K562 (cell line): ENCODE results near the gene LDAH. TPM values are rescaled to one million over a fixed set of nuclear protein-coding genes. Genes with fewer than 3 reads are reported as not detected.

ENCODE experiments used
- ATF7 ChIP-seq: fragments of 450-650 bp; IDR thresholded peaks from 2 replicates; pipeline ENCODE4 v1.7.1; 2014; ENCODE audit warnings: mild to moderate bottlenecking, moderate library complexity
- CHD1 ChIP-seq: fragments of 200-600 bp; sonication (generic); IDR thresholded peaks from one replicate; pipeline ENCODE4 v1.6.1; 2012; ENCODE audit warnings: mild to moderate bottlenecking, moderate library complexity, low read length, inconsistent platforms
- MCM2 ChIP-seq: fragments of 450-650 bp; IDR thresholded peaks from 2 replicates; pipeline ENCODE4 v1.6.1; 2017; ENCODE audit warnings: low read depth, mild to moderate bottlenecking
- RBM14 ChIP-seq: fragments of 200-400 bp; formaldehyde crosslinking; IDR thresholded peaks from 2 replicates; pipeline ENCODE4 v1.6.1; 2018; ENCODE audit warnings: low read depth, mild to moderate bottlenecking, low read length, moderate library complexity, borderline replicate concordance; ENCODE audit not compliant: insufficient read depth
- TBP ChIP-seq: optimal IDR thresholded peaks from 2 replicates; pipeline ENCODE3; 2011; ENCODE audit warnings: low read depth, low read length, improper control_type of control experiment
- polyA plus RNA-seq, 8 experiments: library from polyadenylated mRNA; depleted of rRNA in 4 of 8; stranded (reverse) in 5 of 8; unstranded in 3 of 8; fragments of >200 nt; fragmentation: Nextera tagmentation in 2 of 8; fragmentation: Illumina TruSeq in 1 of 8; extraction: Ambion mirVana in 2 of 8; extraction: Trizol in 1 of 8; gene quantifications; 2 replicates each; pipeline versions ENCODE4 v1.2.1 to v1.2.3, GENCODE V29; 2011 to 2014; ENCODE audit warnings: inconsistent platforms in 1 of 8, missing spikeins in 1 of 8
- total RNA-seq, 7 experiments: library from RNA; depleted of rRNA in 6 of 7; stranded (reverse); fragments of >200 nt in 6 of 7; fragmentation: Illumina TruSeq in 2 of 7; extraction: Trizol in 2 of 7; gene quantifications; 2 replicates each; pipeline versions ENCODE4 v1.2.1 to v1.2.3, GENCODE V29; 2011 to 2021; ENCODE audit warnings: low replicate concordance in 1 of 7
- TF ChIP-seq, protein P1 (sequence below): IDR thresholded peaks from 2 replicates; pipeline ENCODE4 v1.6.1; 2014; ENCODE audit warnings: antibody characterized with exemption
- TF ChIP-seq, protein P2 (sequence below): fragments of 450-650 bp; formaldehyde crosslinking; IDR thresholded peaks from 2 replicates; pipeline ENCODE4 v1.4.0; 2020; ENCODE audit warnings: mild to moderate bottlenecking
- TF ChIP-seq, protein P3 (sequence below), 2 experiments: fragments of 450-650 bp in 1 of 2; sonication (generic) in 1 of 2; formaldehyde crosslinking in 1 of 2; IDR thresholded peaks in 1 of 2; conservative IDR thresholded peaks in 1 of 2; 2 replicates each; pipeline versions ENCODE4 v1.6.1 to v1.8.1; 2016 to 2023; ENCODE audit warnings: mild to moderate bottlenecking in 2 of 2, moderate library complexity in 2 of 2, inconsistent platforms in 1 of 2, missing genetic modification reagents in 1 of 2

The LDAH gene
- total and polyA plus RNA-seq, 9 of the 15 experiments (the other 6 are each of a cell fraction or from before 2014, with no cell fraction given), result 22.3 to 60.1 (median 40.0) TPM

DNA sequence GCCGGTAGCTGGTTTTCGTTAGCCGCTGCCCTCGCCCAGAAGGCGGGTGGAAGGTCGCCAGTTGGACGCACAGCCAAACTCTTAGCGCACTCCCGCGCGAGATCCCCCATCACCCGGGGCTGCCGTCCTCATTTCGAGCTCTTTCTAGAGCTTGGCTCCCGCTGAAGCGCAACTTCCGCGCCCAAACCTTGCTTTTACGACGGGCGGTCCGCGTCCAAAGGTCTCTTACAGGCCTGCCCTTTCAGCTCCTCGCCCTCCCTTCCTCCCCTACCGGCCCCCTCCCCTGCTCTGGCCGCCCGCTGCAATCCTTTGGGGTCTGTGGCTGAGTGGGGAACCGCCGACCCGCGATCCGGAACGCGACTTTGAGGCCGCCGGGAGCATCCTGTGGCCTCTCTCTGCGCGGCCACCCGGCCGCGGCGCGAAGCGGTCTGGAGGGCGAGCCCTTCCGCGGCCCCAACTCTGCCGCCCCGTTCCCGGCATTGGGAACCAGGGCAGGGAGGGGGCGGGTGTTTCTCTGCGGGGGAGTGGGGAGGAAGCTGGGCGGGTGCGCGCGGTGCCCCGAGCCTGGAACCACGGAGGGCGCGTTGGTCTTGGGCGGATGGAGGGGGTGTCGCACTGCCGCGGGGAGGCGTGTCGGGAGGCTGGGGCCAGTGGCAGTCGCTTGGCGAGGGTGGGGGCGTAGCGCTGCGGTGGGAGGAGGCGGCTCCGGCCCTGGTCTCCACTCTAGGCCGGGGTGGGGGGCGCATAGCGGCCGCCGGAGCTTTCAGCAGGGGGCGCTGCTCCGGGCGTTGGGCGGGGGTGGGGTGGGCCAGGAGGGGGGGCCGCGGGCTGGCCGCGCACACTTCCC, 156.4 kb downstream of the LDAH start, which contains the start of gene GDF7 (continued):
- TF ChIP-seq, protein P1, sequence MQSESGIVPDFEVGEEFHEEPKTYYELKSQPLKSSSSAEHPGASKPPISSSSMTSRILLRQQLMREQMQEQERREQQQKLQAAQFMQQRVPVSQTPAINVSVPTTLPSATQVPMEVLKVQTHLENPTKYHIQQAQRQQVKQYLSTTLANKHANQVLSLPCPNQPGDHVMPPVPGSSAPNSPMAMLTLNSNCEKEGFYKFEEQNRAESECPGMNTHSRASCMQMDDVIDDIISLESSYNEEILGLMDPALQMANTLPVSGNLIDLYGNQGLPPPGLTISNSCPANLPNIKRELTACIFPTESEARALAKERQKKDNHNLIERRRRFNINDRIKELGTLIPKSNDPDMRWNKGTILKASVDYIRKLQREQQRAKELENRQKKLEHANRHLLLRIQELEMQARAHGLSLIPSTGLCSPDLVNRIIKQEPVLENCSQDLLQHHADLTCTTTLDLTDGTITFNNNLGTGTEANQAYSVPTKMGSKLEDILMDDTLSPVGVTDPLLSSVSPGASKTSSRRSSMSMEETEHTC, result no peak
- TF ChIP-seq MCM2 (no peak), CHD1 (no peak), ATF7 (no peak), RBM14 (no peak), TBP (no peak)
- TF ChIP-seq, protein P2, sequence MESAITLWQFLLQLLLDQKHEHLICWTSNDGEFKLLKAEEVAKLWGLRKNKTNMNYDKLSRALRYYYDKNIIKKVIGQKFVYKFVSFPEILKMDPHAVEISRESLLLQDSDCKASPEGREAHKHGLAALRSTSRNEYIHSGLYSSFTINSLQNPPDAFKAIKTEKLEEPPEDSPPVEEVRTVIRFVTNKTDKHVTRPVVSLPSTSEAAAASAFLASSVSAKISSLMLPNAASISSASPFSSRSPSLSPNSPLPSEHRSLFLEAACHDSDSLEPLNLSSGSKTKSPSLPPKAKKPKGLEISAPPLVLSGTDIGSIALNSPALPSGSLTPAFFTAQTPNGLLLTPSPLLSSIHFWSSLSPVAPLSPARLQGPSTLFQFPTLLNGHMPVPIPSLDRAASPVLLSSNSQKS (CRISPR knock-in tag), result no peak
- TF ChIP-seq, protein P3, sequence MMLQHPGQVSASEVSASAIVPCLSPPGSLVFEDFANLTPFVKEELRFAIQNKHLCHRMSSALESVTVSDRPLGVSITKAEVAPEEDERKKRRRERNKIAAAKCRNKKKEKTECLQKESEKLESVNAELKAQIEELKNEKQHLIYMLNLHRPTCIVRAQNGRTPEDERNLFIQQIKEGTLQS (IDR thresholded peaks at IDR 0.05), result no peak
- TF ChIP-seq, protein P3 (CRISPR knock-in tag; conservative IDR thresholded peaks at IDR 0.05), result no peak
